Fibroblast of skin of right biceps (primary cell): Measurements from ENCODE around the gene NPPA.

Experiments
- DNase-seq: peaks from one replicate; pipeline ENCODE4 v3.0.0-alpha.2; 2013

The NPPA gene

GRCh38 chr1:11841245-11842153, 6.1 kb downstream of the NPPA start:
- no peak for DNase-seq

- no peak for DNase-seq
Observed at GRCh38 chr1:11839727-11840705, 7.6 kb downstream of the NPPA start.

DNA sequence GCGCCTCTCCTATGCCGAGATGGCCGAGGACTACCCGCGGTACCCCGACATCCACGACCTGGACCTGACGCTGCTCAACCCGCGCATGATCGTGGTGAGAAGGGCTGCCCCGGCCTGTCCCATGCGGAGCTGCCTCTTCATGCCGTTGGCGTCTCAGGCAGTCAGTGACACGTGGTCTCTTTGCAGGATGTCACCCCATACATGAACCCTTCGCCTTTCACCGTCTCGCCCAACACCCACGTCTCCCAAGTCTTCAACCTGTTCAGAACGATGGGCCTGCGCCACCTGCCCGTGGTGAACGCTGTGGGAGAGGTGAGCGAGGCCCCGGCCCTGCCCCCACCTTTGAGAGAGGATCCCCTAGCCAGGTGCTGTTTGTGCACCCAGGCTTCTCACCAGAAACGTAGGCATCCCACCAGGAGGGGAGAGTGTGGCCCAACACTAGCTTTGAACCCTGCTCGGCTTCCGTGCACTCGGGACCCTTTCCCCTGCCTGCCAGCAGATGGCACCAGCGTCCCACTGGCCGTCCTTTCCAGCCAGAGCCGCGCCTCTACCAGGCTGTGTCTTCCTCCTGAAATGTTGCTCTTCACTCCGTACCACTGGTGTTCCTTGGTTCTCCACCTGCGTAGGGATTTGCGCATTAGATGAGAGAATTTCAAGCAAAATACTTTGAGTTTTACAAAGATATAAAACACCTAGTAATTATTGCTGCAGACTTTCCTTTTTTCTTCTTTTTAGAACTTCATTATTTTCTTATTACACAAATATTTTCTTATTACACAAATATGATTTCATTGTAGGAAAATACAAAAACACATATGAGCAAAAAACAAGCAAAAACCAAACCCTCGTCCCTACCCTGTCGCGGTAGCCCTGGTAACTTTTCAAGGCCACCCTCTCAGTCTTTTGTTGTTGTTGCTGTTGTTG, 9.0 kb downstream of the NPPA start:
- peak; percentile 47 for DNase-seq

DNA sequence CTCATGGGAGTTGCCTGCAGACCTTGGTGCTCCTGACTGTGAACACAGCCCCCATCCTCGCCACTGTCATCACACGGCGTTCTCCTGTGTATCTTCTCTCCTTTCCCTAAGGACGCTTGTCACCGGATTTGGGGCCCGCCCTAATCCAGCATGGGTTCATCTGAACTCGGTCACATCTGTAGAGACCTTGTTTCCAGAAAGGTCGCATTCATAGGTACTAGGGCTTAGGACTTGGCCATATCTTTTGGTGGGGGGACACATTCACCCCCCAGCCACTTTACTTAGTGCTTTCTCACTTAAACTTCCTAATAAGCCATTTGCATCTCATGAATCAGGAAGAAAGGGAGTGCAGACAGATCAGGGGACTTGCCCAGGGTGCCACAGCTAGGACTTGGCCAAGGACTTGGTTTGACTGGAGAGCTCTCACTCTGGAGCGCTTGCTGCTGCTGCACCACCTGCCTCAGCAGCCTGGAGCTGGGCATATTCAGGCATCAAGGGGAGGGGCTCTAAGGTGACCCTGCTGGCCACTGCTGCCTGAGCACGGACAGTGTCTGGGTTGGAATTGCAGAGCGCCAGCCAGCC, 9.7 kb downstream of the NPPA start:
- DNase-seq, result no peak

GRCh38 chr1:11836955-11837766, 10.4 kb downstream of the NPPA start:
- no peak for DNase-seq

GRCh38 chr1:11835441-11836225, 11.9 kb downstream of the NPPA start:
- DNase-seq, result no peak

DNA sequence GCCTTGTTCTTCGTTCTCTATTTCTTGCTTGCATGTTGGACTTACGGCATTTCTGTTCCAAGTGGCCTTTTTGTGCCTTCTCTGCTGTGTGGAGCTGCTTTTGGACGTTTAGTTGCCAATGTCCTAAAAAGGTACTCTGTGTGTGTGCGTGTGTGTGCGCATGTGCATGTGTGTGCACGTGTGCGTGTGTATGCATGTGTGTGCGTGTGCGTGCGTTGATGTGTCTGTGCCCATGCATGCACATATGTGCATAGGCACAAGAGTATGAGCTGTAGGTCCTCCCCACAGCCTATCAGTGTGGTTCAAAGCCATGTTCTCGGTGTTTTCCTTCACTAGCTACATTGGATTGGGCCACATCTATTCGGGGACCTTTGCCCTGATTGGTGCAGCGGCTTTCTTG, 13.7 kb downstream of the NPPA start:
- no peak for DNase-seq

DNA sequence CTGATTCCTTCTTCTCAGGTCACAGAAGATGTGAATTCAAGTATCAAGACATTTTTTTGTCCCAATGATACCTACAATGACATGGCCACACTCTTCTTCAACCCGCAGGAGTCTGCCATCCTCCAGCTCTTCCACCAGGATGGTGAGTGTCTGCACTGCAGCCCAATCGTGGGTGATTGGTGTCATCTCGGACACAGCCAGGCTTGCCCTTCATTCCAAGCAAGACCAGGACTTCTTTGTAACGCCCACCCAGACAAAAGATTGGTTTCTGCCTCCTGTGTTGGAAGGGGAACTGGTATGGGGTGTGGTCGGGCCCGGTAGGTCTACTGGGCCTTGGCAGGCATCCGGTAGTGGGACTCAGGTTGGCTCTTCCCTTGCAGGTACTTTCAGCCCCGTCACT, 14.1 kb downstream of the NPPA start:
- DNase-seq, result no peak

DNA sequence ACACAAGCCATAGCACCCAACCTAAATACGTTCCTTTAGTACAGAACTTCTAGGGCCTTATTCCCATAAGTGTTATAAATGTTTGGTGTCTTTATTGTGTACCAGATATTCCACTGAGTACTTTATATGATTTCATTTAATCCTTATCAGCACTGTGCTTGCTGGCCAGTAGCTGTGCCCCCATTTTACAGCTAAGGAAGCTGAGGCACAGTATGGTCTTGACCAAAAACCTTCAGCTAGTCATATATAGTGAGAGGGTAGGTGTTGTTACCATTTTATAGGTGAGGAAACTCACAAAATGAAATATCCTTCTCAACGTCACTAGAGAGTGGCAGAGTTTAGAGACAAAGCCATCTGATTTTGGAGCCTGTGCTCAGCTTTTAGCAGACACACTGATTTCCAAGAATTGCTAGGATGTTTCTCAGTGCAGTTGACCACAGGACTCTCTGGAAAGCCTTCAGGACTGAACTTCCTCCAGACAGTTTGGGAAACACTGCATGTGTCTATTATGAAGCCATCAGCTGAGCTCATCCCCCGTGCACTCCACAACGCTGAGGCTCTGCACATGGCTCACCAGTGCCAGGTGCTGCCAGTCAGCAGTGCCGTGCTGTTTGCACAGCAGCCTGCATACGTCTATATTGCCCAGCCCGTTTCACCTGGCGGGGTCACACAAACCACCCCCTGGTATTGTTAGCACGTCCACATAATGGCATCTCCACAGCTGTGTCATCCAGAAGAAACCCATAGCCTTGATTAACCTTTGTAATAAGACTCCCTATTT, 15.4 kb downstream of the NPPA start:
- DNase-seq, result no peak

- DNase-seq, result no peak
Observed at GRCh38 chr1:11828511-11828910, 19.1 kb downstream of the NPPA start.

GRCh38 chr1:11826946-11827345, 20.6 kb downstream of the NPPA start:
- no peak for DNase-seq

DNA sequence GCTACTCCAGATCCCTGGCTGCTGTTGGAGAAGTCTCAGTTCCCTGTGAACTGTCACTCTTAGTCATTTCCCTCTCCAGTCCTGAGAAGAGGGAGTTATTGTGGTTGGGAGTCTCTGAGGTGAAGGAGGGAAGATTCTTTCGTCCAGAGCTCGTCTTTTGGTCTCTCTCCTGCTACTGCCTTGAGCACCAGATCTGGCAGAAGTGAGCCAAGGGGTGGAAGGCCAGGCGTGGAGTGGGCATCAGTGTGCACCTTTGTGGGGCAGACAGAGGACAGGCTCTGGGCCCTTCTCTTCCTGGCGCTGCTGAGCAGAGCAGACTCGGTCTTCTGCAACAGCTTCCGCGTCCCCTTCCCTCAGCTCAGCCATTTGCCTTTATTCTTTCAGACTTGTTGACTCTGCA, 22.5 kb downstream of the NPPA start:
- no peak for DNase-seq

GRCh38 chr1:11823366-11824137, 24.0 kb downstream of the NPPA start:
- no peak for DNase-seq

GRCh38 chr1:11822091-11822490, 25.5 kb downstream of the NPPA start:
- DNase-seq, result peak; percentile 14

GRCh38 chr1:11817192-11817591, 30.4 kb downstream of the NPPA start:
- DNase-seq, result no peak

GRCh38 chr1:11813021-11813420, 34.6 kb downstream of the NPPA start:
- DNase-seq, result no peak

- DNase-seq, result no peak
Observed at GRCh38 chr1:11807133-11807532, 40.5 kb downstream of the NPPA start.

- DNase-seq, result no peak
Observed at GRCh38 chr1:11806307-11806936, 41.2 kb downstream of the NPPA start.
